Measurements from ENCODE around the gene HLA-DOB.

Gene HLA-DOB

GRCh38 chr6:32816746-32817204, at the start of gene HLA-DOB:
HLA-DOB (minus strand) TSS chr6:32817002; CDS start chr6:32816951, 51 bp downstream.
- no peak for DNase-seq

GRCh38 chr6:32865724-32866443, 49.1 kb upstream of the HLA-DOB start:
- no peak for DNase-seq

GRCh38 chr6:32862725-32863124, 45.9 kb upstream of the HLA-DOB start:
- no peak for DNase-seq

GRCh38 chr6:32860674-32861073, 43.9 kb upstream of the HLA-DOB start:
- no peak for DNase-seq

- DNase-seq: no peak
Observed at GRCh38 chr6:32858194-32858593, 41.4 kb upstream of the HLA-DOB start.

GRCh38 chr6:32857156-32857891, 40.5 kb upstream of the HLA-DOB start:
- no peak for DNase-seq

GRCh38 chr6:32855467-32856174, 38.8 kb upstream of the HLA-DOB start:
- DNase-seq: no peak

- DNase-seq: no peak
Observed at GRCh38 chr6:32854376-32855178, 37.8 kb upstream of the HLA-DOB start.

GRCh38 chr6:32853541-32854375, 37.0 kb upstream of the HLA-DOB start, which contains the start of the genes PSMB9 and TAP1:
PSMB9 (plus strand) TSS chr6:32854192; CDS start chr6:32854230, 38 bp downstream.
TAP1 (minus strand) TSS chr6:32853704; CDS start chr6:32853636, 68 bp downstream.
- DNase-seq: peak; percentile 92

GRCh38 chr6:32852844-32853540, 36.2 kb upstream of the HLA-DOB start:
- peak; percentile 34 for DNase-seq

- DNase-seq: no peak
Observed at GRCh38 chr6:32852018-32852843, 35.4 kb upstream of the HLA-DOB start.

GRCh38 chr6:32851025-32851424, 34.2 kb upstream of the HLA-DOB start:
- DNase-seq: no peak

GRCh38 chr6:32849126-32849525, 32.3 kb upstream of the HLA-DOB start:
- no peak for DNase-seq

- no peak for DNase-seq
Observed at GRCh38 chr6:32847795-32848194, 31.0 kb upstream of the HLA-DOB start.

GRCh38 chr6:32847004-32847403, 30.2 kb upstream of the HLA-DOB start:
- DNase-seq: no peak

GRCh38 chr6:32845384-32845884, 28.6 kb upstream of the HLA-DOB start:
- no peak for DNase-seq

- no peak for DNase-seq
Observed at GRCh38 chr6:32844839-32845383, 28.1 kb upstream of the HLA-DOB start.

- peak; percentile 98 for DNase-seq
Observed at GRCh38 chr6:32843979-32844838, 27.4 kb upstream of the HLA-DOB start, which contains the start of gene PSMB8. PSMB8 (minus strand) TSS chr6:32844047; CDS start chr6:32843996, 51 bp downstream.
